ENCODE results near the gene BPIFB6. TPM values are rescaled to one million over a fixed set of nuclear protein-coding genes. Genes with fewer than 3 reads are reported as not detected.

BPIFB6 gene
- polyA plus RNA-seq, 1 of the 3 experiments (the other 2 are of a cell fraction), result not detected

- no peak for TF ChIP-seq ZBTB33 (IDR thresholded peaks at IDR 0.05; ENCODE audit: borderline replicate concordance, low read depth)
Measured at GRCh38 chr20:33017542-33017941, 13.9 kb upstream of the BPIFB6 start (continued).

- Histone ChIP-seq H3K9ac (no peak overlapping the region), H3F3A (replicated peaks; ENCODE audit: insufficient read depth) (no peaks in the 10 kb centered on the region), H3K79me2 (ENCODE audit: insufficient read depth) (no peaks in the 10 kb centered on the region), H2AFZ (ENCODE audit: low read depth) (no peak overlapping the region), H3K27ac (ENCODE audit: low read depth in 2 of 2, low read length in 1 of 2) (no peak overlapping the region), H3K4me1 (ENCODE audit: control insufficient read depth in 1 of 2, insufficient read depth in 2 of 2, low read depth in 1 of 2, low read length in 1 of 2) (no peaks in the 10 kb centered on the region), H4K20me1 (ENCODE audit: insufficient read depth) (no peaks in the 10 kb centered on the region), H3K4me2 (no peak overlapping the region), H3K36me3 (replicated peaks in 1 of 2; ENCODE audit: control insufficient read depth in 1 of 2, insufficient read depth in 2 of 2, low read length in 1 of 2) (no peaks in the 10 kb centered on the region), H3K9me3 (no peaks in the 10 kb centered on the region), H3K9me2 (no peaks in the 10 kb centered on the region), H3K4me3 (ENCODE audit: low read depth in 2 of 2, low read length in 1 of 2) (no peak overlapping the region), H3K27me3 (ENCODE audit: insufficient read depth) (peaks cover 48% of the 10 kb centered on the region)
- WGBS (ENCODE audit: low lambda C conversion rate), result 22% methylated on average over 8 of the region's 14 CpGs
- DNase-seq, result no peak
- ChIA-PET CTCF (interaction anchor here (0.8 to 1.0 kb wide), 2 partner anchors 13 to 17 kb away, joined by 3 read pairs; no protein-coding TSS in a partner anchor), POLR2A (no interaction called here)
- no peak for TF ChIP-seq SIN3A (IDR thresholded peaks at IDR 0.05; ENCODE audit: borderline replicate concordance, low read depth, low read length)
- no peak for TF ChIP-seq ELF1 (IDR thresholded peaks at IDR 0.05)
- no peak for TF ChIP-seq RAD21 (IDR thresholded peaks at IDR 0.05; ENCODE audit: low read length)
- no peak for TF ChIP-seq USF1 (IDR thresholded peaks at IDR 0.05; ENCODE audit: borderline replicate concordance, low read depth)
- no peak for TF ChIP-seq EZH2phosphoT487 (IDR thresholded peaks at IDR 0.05; ENCODE audit: borderline replicate concordance, low read depth)
- no peak for TF ChIP-seq MAX (IDR thresholded peaks at IDR 0.05; ENCODE audit: low read depth)
- no peak for TF ChIP-seq POLR2AphosphoS5 (IDR thresholded peaks at IDR 0.05; ENCODE audit: low read depth, low read length)
- no peak for TF ChIP-seq PBX3 (IDR thresholded peaks at IDR 0.05)
- TF ChIP-seq USF2 (IDR thresholded peaks at IDR 0.05; ENCODE audit: borderline replicate concordance, low read depth, low read length), result no peak
- TF ChIP-seq TAF1 (IDR thresholded peaks at IDR 0.05; ENCODE audit: borderline replicate concordance, low read depth, low read length), result no peak
- no peak for TF ChIP-seq TCF12 (IDR thresholded peaks at IDR 0.05)
- TF ChIP-seq FOXM1 (IDR thresholded peaks at IDR 0.05; ENCODE audit: low read depth), result no peak
- TF ChIP-seq NRF1 (IDR thresholded peaks at IDR 0.05; ENCODE audit: low read depth, low read length), result no peak
- no peak for TF ChIP-seq MXI1 (IDR thresholded peaks at IDR 0.05; ENCODE audit: low read depth, low read length)
- TF ChIP-seq YY1 (IDR thresholded peaks at IDR 0.05; ENCODE audit: low read depth), result no peak
- no peak for TF ChIP-seq TEAD4 (IDR thresholded peaks at IDR 0.05; ENCODE audit: borderline replicate concordance, insufficient read depth)
- TF ChIP-seq EP300 (IDR thresholded peaks at IDR 0.05; ENCODE audit: borderline replicate concordance in 1 of 2, low read depth in 1 of 2, low read length in 1 of 2), result no peak
Measured at GRCh38 chr20:33018169-33018931, 13.1 kb upstream of the BPIFB6 start.

Data from SK-N-SH (cell line).